HepG2 (cell line): ENCODE measurements around the gene AKIP1. TPM values are rescaled to one million over a fixed set of nuclear protein-coding genes. Genes with fewer than 3 reads are reported as not detected.

ENCODE experiments used
- BORCS8-MEF2B ChIP-seq: sonication (generic); formaldehyde crosslinking; IDR thresholded peaks from 2 replicates; pipeline ENCODE4 v1.8.0; 2022; ENCODE audit warnings: mild to moderate bottlenecking, missing genetic modification reagents
- FOSL2 ChIP-seq: sonication (generic); formaldehyde crosslinking; IDR thresholded peaks from 2 replicates; pipeline ENCODE4 v1.4.0; 2020; ENCODE audit warnings: missing genetic modification reagents
- GPN1 ChIP-seq: sonication (generic); formaldehyde crosslinking; IDR thresholded peaks from 2 replicates; pipeline ENCODE4 v1.5.1; 2020; ENCODE audit warnings: missing genetic modification reagents, borderline replicate concordance
- RAD21 ChIP-seq: fragments of 450-650 bp; formaldehyde crosslinking; IDR thresholded peaks from 2 replicates; pipeline ENCODE4 v1.5.0; 2020; ENCODE audit warnings: mild to moderate bottlenecking
- STAG1 ChIP-seq: sonication (generic); formaldehyde crosslinking; IDR thresholded peaks from 2 replicates; pipeline ENCODE4 v1.4.0; 2020; ENCODE audit warnings: missing genetic modification reagents
- ZNF501 ChIP-seq: sonication (generic); formaldehyde crosslinking; IDR thresholded peaks from 2 replicates; pipeline ENCODE4 v1.5.1; 2020; ENCODE audit warnings: mild to moderate bottlenecking, moderate library complexity, missing genetic modification reagents
- ZNF567 ChIP-seq: sonication (generic); formaldehyde crosslinking; IDR thresholded peaks from 2 replicates; pipeline ENCODE4 v1.8.1; 2023; ENCODE audit warnings: mild to moderate bottlenecking, missing genetic modification reagents, borderline replicate concordance
- polyA plus RNA-seq, 8 experiments: library from polyadenylated mRNA; depleted of rRNA in 3 of 8; stranded (reverse) in 7 of 8; unstranded in 1 of 8; fragments of >200 nt; fragmentation: Illumina TruSeq in 4 of 8; extraction: Trizol in 4 of 8; gene quantifications; 2 replicates each; pipeline versions ENCODE4 v1.2.1 to v1.2.3, GENCODE V29; 2011 to 2016; ENCODE audit warnings: low read depth in 4 of 8, missing spikeins in 1 of 8, mixed read lengths in 1 of 8; ENCODE audit not compliant: insufficient read depth in 1 of 8
- total RNA-seq, 5 experiments: library from RNA; depleted of rRNA; stranded (reverse); fragments of >200 nt; fragmentation: Illumina TruSeq; extraction: Trizol; gene quantifications; 2 replicates each; pipeline ENCODE4 v1.2.3, GENCODE V29; 2016; ENCODE audit warnings: low read depth in 1 of 5
- TF ChIP-seq, protein P1 (sequence below): sonication (generic); formaldehyde crosslinking; IDR thresholded peaks from 2 replicates; pipeline ENCODE4 v1.4.0; 2020; ENCODE audit warnings: low read depth, missing genetic modification reagents
- TF ChIP-seq, protein P2 (sequence below): sonication (generic); formaldehyde crosslinking; IDR thresholded peaks from 2 replicates; pipeline ENCODE4 v1.5.0; 2020; ENCODE audit warnings: mild to moderate bottlenecking, missing genetic modification reagents, moderate library complexity
- TF ChIP-seq, protein P3 (sequence below): IDR thresholded peaks from 2 replicates; pipeline ENCODE4 v1.6.1; 2012; ENCODE audit warnings: low read depth, low read length, improper control_type of control experiment
- TF ChIP-seq, protein P4 (sequence below): sonication (generic); formaldehyde crosslinking; IDR thresholded peaks from 2 replicates; pipeline ENCODE4 v1.8.1; 2022; ENCODE audit warnings: mild to moderate bottlenecking, missing genetic modification reagents
- TF ChIP-seq, protein P5 (sequence below): sonication (generic); formaldehyde crosslinking; IDR thresholded peaks from 2 replicates; pipeline ENCODE4 v1.5.1; 2020; ENCODE audit warnings: missing genetic modification reagents, mild to moderate bottlenecking, borderline replicate concordance
- TF ChIP-seq, protein P6 (sequence below): sonication (generic); formaldehyde crosslinking; IDR thresholded peaks from 2 replicates; pipeline ENCODE4 v1.5.0; 2020; ENCODE audit warnings: missing genetic modification reagents, mild to moderate bottlenecking, borderline replicate concordance

The AKIP1 gene
- total and polyA plus RNA-seq, 2 of the 13 experiments (the other 11 are each of a cell fraction or from before 2014, with no cell fraction given): 10.0 to 20.3 TPM

GRCh38 chr11:8913961-8914660, 3.1 kb downstream of the AKIP1 start (continued):
- TF ChIP-seq, protein P1, sequence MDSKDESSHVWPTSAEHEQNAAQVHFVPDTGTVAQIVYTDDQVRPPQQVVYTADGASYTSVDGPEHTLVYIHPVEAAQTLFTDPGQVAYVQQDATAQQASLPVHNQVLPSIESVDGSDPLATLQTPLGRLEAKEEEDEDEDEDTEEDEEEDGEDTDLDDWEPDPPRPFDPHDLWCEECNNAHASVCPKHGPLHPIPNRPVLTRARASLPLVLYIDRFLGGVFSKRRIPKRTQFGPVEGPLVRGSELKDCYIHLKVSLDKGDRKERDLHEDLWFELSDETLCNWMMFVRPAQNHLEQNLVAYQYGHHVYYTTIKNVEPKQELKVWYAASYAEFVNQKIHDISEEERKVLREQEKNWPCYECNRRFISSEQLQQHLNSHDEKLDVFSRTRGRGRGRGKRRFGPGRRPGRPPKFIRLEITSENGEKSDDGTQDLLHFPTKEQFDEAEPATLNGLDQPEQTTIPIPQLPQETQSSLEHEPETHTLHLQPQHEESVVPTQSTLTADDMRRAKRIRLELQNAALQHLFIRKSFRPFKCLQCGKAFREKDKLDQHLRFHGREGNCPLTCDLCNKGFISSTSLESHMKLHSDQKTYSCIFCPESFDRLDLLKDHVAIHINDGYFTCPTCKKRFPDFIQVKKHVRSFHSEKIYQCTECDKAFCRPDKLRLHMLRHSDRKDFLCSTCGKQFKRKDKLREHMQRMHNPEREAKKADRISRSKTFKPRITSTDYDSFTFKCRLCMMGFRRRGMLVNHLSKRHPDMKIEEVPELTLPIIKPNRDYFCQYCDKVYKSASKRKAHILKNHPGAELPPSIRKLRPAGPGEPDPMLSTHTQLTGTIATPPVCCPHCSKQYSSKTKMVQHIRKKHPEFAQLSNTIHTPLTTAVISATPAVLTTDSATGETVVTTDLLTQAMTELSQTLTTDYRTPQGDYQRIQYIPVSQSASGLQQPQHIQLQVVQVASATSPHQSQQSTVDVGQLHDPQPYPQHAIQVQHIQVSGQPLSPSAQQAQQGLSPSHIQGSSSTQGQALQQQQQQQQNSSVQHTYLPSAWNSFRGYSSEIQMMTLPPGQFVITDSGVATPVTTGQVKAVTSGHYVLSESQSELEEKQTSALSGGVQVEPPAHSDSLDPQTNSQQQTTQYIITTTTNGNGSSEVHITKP (CRISPR knock-in tag): peak; percentile 38; the same call in 1 of the 2 replicates
- TF ChIP-seq ZNF501 (CRISPR knock-in tag) (peak; percentile 42; the same call in 1 of the 2 replicates), FOSL2 (no peak), STAG1 (peak; percentile 80), RAD21 (CRISPR knock-in tag) (peak; percentile 62), BORCS8-MEF2B (CRISPR knock-in tag) (peak; percentile 27; the same call in 1 of the 2 replicates), ZNF567 (CRISPR knock-in tag) (no peak), GPN1 (CRISPR knock-in tag) (no peak)
- TF ChIP-seq, protein P2, sequence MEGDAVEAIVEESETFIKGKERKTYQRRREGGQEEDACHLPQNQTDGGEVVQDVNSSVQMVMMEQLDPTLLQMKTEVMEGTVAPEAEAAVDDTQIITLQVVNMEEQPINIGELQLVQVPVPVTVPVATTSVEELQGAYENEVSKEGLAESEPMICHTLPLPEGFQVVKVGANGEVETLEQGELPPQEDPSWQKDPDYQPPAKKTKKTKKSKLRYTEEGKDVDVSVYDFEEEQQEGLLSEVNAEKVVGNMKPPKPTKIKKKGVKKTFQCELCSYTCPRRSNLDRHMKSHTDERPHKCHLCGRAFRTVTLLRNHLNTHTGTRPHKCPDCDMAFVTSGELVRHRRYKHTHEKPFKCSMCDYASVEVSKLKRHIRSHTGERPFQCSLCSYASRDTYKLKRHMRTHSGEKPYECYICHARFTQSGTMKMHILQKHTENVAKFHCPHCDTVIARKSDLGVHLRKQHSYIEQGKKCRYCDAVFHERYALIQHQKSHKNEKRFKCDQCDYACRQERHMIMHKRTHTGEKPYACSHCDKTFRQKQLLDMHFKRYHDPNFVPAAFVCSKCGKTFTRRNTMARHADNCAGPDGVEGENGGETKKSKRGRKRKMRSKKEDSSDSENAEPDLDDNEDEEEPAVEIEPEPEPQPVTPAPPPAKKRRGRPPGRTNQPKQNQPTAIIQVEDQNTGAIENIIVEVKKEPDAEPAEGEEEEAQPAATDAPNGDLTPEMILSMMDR: peak; percentile 85
- TF ChIP-seq, protein P3, sequence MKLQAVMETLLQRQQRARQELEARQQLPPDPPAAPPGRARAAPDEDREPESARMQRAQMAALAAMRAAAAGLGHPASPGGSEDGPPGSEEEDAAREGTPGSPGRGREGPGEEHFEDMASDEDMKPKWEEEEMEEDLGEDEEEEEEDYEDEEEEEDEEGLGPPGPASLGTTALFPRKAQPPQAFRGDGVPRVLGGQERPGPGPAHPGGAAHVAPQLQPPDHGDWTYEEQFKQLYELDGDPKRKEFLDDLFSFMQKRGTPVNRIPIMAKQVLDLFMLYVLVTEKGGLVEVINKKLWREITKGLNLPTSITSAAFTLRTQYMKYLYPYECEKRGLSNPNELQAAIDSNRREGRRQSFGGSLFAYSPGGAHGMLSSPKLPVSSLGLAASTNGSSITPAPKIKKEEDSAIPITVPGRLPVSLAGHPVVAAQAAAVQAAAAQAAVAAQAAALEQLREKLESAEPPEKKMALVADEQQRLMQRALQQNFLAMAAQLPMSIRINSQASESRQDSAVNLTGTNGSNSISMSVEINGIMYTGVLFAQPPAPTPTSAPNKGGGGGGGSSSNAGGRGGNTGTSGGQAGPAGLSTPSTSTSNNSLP: no peak
- TF ChIP-seq, protein P4, sequence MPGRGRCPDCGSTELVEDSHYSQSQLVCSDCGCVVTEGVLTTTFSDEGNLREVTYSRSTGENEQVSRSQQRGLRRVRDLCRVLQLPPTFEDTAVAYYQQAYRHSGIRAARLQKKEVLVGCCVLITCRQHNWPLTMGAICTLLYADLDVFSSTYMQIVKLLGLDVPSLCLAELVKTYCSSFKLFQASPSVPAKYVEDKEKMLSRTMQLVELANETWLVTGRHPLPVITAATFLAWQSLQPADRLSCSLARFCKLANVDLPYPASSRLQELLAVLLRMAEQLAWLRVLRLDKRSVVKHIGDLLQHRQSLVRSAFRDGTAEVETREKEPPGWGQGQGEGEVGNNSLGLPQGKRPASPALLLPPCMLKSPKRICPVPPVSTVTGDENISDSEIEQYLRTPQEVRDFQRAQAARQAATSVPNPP: no peak
- TF ChIP-seq, protein P5, sequence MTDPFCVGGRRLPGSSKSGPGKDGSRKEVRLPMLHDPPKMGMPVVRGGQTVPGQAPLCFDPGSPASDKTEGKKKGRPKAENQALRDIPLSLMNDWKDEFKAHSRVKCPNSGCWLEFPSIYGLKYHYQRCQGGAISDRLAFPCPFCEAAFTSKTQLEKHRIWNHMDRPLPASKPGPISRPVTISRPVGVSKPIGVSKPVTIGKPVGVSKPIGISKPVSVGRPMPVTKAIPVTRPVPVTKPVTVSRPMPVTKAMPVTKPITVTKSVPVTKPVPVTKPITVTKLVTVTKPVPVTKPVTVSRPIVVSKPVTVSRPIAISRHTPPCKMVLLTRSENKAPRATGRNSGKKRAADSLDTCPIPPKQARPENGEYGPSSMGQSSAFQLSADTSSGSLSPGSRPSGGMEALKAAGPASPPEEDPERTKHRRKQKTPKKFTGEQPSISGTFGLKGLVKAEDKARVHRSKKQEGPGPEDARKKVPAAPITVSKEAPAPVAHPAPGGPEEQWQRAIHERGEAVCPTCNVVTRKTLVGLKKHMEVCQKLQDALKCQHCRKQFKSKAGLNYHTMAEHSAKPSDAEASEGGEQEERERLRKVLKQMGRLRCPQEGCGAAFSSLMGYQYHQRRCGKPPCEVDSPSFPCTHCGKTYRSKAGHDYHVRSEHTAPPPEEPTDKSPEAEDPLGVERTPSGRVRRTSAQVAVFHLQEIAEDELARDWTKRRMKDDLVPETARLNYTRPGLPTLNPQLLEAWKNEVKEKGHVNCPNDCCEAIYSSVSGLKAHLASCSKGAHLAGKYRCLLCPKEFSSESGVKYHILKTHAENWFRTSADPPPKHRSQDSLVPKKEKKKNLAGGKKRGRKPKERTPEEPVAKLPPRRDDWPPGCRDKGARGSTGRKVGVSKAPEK (CRISPR knock-in tag): no peak
- TF ChIP-seq, protein P6, sequence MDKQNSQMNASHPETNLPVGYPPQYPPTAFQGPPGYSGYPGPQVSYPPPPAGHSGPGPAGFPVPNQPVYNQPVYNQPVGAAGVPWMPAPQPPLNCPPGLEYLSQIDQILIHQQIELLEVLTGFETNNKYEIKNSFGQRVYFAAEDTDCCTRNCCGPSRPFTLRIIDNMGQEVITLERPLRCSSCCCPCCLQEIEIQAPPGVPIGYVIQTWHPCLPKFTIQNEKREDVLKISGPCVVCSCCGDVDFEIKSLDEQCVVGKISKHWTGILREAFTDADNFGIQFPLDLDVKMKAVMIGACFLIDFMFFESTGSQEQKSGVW (CRISPR knock-in tag): no peak
